Right lung (tissue), 5 donors: ENCODE measurements around the gene CALHM3. TPM values are rescaled to one million over a fixed set of nuclear protein-coding genes. Genes with fewer than 3 reads are reported as not detected.
"Not testable (repeated sequence)": the region's sequence is repeated elsewhere in the genome, so short reads cannot be mapped to it uniquely, and the experiment has no call there.

Experiments
- DNase-seq, 2 donors: peaks; one replicate each; pipeline ENCODE4 v3.0.0-alpha.2; 2013
- polyA plus RNA-seq, 5 donors: library from polyadenylated mRNA; unstranded; fragments of 120-200 nt; gene quantifications; one replicate each; pipeline versions ENCODE4 v1.2.1 to v1.2.3, GENCODE V29; 2013; ENCODE audit warnings: inconsistent platforms in 1 of 5, low replicate concordance in 1 of 5; ENCODE audit not compliant: insufficient read length in 5 of 5, insufficient read depth in 1 of 5

CALHM3 gene
- polyA plus RNA-seq, 5 donors = not detected

GRCh38 chr10:103502849-103503660 lies 24.0 kb upstream of the CALHM3 start:
- no peak for DNase-seq

DNA sequence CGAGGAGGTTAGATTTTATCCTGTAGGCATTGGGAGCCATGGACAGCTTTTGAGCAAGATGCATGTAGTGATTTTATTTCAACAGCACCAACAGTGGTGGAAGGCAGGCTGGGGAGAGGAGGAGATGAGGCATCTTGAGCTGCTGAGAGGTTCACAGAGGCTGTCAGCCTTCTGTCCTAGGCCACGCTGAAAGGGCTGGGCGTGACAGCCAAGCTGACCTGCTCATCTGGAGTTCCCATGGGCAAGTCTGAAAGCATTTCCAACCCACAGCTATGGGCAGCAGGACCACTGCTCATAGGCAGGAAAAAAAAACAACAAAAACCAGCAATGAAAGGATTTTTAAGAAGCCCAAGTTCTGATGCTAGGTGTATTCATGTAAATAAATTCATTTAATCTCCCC lies 22.1 kb upstream of the CALHM3 start:
- no peak for DNase-seq

- DNase-seq = no peak
Measured at GRCh38 chr10:103500481-103500880, 21.4 kb upstream of the CALHM3 start.

GRCh38 chr10:103499881-103500280 lies 20.8 kb upstream of the CALHM3 start:
- no peak for DNase-seq

DNA sequence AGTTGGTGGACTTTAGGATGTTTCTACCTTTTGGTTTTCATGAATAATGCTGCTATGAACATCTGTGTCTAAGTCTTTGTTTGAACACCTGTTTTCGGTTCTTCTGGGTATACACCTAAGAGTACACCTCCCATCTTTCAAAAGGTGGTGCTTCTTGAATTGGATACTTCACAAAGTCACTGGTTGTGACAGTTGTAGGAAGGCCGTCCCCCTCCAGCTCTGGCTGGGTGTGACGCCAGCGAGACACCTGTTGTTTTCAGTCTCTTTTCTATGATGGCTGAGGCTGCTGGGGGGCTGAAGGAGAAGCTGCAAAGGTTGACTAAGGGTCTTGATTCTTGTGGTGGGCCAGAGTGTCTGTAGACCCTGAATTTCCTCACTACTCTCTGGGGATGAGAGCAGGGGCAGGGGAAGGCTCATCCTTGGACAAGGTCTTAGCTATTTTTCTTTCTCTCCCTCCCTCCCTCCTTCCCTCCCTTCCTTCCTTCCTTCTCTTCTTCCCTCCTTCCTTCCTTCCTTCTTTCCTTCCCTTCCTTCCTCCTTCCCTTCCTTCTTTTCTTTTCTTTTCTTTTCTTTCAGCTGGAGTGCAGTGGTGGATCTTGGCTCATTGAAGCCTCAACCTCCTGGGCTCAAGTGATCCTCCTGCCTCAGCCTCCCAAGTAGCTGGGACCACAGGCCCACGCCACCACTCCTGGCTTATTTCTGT lies 20.0 kb upstream of the CALHM3 start:
- DNase-seq = no peak

DNA sequence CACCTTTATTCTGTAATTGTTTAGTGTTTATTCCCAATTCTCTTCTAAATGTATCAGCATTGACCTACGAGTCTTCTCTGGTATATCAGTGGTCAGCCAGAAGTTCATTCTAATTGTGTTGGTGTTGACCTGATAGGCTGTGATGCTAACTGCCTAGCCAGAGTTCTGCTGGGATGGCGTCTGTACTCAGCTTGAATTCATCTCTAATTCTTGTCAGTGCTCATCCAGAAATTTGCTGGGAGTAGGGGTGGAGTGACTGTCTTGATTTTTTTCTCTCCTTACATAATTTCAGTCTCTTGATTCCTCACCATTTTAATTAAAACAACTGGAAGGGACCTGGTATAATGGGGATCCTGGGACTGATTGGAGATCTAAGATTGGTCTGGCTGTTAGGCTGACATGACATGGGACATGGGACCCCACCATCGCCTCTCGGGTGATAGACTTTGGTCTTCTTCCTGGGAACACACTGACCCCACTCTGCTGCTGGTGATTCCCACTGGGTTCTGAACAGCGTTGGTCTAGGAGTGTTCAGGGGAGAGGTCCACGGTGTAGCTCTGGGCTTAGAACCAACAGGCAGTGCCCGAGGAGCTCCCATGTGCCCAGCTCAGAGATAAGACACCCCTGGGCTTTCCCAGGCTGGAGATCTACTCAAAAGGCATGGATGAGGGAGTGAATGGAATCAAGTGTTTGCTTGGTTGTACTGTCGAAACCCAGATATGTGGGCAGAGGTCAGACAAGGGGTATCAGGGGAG lies 18.3 kb upstream of the CALHM3 start:
- no peak for DNase-seq

GRCh38 chr10:103495321-103495720 lies 16.3 kb upstream of the CALHM3 start:
- no peak for DNase-seq

- no peak for DNase-seq
Measured at GRCh38 chr10:103493916-103494877, 15.2 kb upstream of the CALHM3 start.

DNA sequence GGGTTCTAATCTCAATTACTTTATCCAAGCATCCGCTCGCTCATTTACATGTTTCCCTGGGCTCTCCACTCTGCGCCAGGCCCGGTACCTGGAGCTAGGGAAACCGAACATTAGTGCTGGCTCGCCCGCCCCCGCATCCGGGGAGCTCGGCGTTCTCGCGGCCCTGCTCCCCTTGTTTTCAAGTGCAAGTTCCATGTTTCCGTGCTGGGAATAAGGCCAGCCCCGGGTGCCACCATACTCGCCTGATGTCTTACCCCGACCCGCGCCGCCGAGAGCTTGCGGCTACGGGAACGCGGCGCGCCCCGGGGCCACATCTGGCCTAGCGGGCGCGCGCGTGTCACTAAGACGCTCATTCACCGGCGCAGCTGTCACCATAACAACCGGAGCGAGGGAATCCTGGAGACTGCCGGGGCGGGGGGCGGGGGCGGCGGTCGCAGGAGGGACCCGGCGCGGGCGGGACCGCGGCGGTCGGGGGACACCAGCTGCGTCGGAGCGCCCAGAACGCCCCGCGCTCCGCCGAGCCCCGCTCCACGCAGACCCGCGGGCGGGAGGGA lies 14.4 kb upstream of the CALHM3 start, which contains the start of gene NEURL1:
Gene NEURL1, plus strand, starts transcription at position 344 of the 554 bp plus-strand sequence. CDS start 683 bp downstream, outside the sequence.
- DNase-seq = no peak

GRCh38 chr10:103492655-103493261 lies 13.7 kb upstream of the CALHM3 start:
- no peak for DNase-seq

DNA sequence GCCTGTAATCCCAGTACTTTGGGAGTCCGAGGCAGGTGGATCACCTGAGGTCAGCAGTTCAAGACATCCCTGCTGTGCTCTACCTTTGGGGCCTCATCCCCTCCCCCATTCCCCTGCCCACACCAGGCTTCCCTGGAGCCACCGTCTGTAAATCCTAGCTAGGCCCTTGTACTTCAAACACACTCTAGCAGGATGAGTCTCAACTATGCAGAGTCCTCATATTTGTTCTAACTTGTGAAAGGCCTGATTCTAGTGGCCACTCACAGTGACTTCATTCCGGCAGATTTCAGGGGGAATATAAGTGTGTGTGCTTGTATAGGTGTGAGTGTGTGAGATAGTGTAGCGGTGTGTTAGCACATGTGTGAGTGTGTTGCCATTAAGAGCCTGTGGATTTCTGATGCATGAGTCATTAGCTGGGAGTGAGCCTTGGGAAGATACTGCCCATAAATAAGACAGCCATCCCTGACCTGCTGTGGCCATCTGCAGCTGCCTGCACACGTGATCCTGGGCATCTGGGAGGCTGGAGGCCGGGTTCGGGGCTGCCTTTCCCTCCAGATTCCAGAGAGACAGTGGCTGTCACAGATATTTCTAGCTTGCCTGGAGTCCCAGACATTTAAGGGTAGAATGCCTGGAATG lies 12.8 kb upstream of the CALHM3 start:
- no peak for DNase-seq

DNA sequence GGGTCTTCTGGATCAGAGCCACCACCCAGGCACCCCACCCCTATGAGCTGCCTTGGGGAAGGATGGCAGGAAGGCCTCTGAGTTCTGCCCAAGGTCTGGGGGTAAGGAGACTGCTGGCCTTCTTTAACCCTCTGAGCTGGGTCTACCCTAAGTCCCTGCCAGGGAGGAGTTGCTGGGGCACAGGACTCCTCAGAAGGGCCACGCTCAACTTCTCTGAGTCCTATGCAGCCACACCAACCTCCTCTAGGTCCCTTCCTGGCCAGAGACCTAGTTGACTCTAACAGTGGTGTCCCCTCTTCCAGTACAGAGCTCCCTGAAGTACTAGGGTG lies 11.9 kb upstream of the CALHM3 start:
- DNase-seq = no peak

- no peak for DNase-seq
Measured at GRCh38 chr10:103487410-103487708, 8.3 kb upstream of the CALHM3 start.

DNA sequence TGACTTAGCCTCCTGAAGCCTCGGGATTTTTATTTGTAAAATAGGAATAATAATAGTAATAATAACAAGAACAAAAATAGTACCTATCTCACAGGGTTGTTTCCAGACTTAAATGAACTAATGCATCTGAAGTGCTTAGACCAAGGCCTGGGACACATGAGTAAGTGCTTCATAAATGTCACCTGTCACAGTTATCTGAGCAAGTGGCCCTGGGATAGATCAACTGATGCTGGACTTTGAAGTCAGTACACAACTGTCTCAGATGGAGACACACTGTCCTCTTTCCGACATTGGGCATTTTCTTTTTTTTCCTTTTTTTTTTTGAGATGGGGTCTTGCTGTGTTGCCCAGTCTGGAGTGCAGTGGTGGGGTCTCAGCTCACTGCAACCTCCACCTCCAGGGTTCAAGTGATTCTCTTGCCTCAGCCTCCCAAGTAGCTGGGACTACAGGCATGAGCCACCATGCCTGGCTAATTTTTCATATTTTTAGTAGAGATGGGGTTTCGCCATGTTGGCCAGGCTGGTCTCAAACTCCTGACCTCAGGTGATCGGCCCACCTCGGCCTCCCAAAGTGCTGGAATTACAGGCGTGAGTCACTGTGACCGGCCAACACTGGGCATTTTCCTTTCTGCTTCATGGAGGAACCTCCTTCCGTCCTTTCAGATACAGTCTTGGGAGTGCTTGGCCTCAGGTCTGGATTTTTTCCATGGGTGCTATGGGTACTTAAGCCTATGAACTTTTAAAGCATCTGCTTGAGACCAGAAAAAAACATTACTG lies 7.8 kb upstream of the CALHM3 start:
- not testable (repeated sequence) for DNase-seq

- no peak for DNase-seq
Measured at GRCh38 chr10:103481974-103482531, 3.0 kb upstream of the CALHM3 start.

DNA sequence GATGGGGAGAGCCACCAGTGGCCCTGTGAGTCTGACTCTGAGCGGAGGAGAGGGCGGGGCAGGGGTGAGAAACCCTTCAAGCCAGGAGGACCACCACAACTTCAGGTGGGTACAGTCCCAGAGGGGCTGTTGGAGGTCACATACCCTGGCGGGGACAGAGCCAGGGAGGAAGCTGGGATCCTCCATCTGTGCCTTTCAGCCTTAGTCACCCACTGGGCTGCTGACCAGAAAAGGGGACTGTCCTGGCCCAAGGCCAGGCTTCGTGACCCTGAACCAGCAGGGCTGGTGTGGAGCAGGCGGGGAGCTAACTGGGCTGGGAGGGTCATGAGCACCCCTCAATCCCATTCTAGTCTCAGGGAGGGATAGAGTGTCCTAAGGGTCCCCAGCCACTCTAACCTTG lies 1.5 kb upstream of the CALHM3 start:
- no peak for DNase-seq

DNA sequence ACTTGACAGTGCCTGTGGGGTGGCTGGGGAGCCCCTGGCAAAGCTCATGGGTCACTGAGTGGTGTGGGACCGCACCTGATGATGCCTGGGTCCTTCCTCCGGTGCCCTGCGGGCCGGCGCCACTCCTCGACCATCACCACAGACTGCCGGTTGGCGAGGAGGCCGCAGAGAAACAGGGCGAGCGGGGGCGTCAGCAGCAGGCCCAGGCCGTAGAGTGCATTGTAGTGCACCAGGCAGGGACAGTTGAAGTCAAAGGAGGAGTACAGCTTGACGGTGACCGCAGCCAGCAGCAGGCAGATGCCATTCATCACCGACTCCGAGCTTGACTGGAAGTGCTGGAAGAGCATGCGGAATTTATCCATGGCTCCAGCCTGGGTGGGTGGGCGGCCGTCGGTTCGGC lies 369 bp downstream of the CALHM3 start:
- DNase-seq = no peak

DNA sequence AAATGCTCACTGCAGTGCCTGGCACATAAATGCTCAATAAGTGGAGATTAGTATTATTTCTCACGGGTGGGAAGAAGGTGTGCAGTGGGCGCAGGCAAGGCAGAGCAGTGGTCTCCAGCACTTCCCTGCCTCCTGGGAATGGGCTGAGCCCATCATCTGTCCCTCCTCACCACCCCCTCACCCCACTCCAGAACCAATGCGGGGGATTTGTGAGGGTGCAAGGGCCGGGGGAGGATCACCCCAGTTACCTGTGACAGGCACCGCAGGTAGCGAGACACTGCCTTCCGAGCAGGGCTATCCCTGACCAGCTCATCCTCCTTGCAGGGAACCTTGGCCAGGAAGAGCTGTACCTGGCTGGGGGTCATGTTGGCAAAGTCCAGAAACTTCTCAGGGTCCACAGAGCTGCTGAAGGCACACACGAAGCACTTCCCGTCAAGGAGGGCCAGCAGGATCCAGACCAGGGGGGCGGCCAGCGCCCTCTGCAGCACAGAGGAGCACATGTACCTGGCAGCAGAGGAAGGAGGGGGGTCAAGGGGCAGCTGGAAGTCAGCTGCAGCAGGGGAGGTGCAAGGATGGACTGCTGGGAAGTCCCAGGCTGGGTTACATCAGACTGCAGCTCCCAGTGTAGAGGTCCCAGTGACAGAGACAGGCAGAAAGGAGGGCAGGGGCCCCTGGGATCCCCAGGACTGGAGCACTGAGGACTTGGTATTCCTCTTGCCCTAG lies 2.8 kb downstream of the CALHM3 start:
- DNase-seq = no peak
